Activated T-helper 9 cell treated with anti-CD3 and anti-CD28 coated beads, Interleukin-2, amount 50 U/mL, for 16 hours (primary cell): Measurements from ENCODE around the gene CD164.
"Not testable (repeated sequence)": the region's sequence is repeated elsewhere in the genome, so short reads cannot be mapped to it uniquely, and the experiment has no call there.

Experiments used
- DNase-seq: peaks from one replicate; pipeline ENCODE4 v3.0.0-alpha.2; 2020; ENCODE audit warnings: low read depth

Gene CD164

DNA sequence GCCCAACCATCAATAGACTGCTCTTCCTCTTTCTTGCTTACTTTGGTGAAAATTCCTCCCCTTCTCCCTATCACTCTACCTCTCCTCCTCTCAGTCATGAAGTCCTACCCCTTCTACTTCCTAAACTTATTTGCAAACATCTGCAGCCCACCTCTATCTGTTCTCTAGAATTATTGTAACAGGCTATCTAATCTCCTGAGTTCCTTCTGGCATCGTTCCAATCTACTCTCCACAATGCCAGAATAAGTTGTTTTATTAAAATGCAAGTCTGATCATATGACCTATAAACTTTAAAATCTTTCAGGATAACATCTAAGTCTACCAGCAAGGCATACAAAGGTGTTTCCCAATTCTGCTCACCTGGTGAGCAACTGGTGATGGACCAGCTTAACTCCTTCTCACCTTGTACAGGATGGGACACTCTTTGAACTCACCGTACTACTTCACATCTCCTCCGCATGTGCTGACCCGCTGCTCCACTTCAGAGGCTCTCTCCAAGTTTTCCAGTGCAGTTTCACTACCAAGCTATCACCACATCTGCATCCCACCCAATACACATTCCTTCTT is 7.9 kb downstream of the CD164 start:
- no peak for DNase-seq

- DNase-seq, result no peak
Observed at GRCh38 chr6:109373762-109374161, 8.5 kb downstream of the CD164 start.

GRCh38 chr6:109373331-109373730 is 8.9 kb downstream of the CD164 start:
- no peak for DNase-seq

- no peak for DNase-seq
Observed at GRCh38 chr6:109372130-109372529, 10.1 kb downstream of the CD164 start.

DNA sequence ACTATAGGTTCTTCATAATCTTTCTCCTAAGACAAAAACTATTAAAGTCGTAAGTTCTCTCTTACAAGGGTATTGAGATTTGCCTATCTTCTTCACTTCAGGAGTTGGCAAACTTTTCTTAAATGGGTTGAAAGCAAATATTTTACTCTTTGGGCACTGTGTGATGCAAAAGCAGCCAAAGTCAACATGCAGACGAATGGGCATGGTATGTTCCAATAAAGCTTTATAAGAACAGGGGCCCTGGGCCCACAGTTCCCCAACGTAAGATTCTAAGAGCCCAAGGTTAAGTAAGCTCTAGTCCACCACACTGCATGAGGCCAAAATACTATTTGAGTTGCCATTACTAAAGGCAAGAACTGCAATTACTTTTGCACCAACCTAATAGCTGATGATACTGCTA is 11.5 kb downstream of the CD164 start:
- DNase-seq, result no peak

DNA sequence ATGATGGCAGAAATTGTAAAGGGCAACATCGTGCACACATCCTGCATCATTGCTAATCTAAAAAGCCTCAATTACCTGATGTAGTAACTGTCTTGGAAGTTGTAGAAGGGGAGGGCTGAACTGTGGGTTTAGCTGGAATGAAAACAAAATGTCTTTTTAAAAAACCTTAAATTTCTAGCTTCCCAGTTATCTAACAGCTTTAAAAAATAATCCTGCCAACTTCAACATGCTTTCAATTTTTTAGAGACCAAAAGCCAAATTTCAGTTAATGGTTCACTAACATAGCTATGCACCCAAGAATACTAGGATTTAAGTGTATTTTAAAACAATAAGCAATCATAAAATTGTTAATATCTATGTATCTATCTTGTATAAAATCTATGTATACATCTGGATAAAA is 11.9 kb downstream of the CD164 start:
- no peak for DNase-seq

- no peak for DNase-seq
Observed at GRCh38 chr6:109369728-109370127, 12.5 kb downstream of the CD164 start.

DNA sequence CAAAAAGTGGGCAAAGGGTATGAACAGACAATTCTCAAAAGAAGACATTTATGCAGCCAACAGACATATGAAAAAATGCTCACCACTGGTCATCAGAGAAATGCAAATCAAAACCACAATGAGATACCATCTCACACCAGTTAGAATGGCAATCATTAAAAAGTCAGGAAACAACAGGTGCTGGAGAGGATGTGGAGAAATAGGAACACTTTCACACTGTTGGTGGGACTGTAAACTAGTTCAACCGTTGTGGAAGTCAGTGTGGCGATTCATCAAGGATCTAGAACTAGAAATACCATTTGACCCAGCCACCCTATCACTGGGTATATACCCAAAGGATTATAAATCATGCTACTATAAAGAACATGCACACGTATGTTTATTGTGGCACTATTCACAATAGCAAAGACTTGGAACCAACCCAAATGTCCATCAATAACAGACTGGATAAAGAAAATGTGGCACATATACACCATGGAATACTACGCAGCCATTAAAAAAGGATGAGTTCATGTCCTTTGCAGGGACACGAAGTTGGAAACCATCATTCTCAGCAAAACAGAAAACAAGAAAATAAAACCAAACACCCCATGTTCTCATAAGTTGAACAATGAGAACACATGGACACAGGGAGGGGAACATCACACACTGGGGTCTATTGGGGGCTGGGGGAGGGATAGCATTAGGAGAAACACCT is 17.7 kb downstream of the CD164 start:
- not testable (repeated sequence) for DNase-seq

- DNase-seq, result no peak
Observed at GRCh38 chr6:109363753-109364152, 18.5 kb downstream of the CD164 start.

GRCh38 chr6:109362102-109362884 is 20.0 kb downstream of the CD164 start:
- no peak for DNase-seq

- DNase-seq, result no peak
Observed at GRCh38 chr6:109360791-109361190, 21.5 kb downstream of the CD164 start.

GRCh38 chr6:109360281-109360680 is 22.0 kb downstream of the CD164 start:
- DNase-seq, result no peak

GRCh38 chr6:109359248-109359647 is 23.0 kb downstream of the CD164 start:
- DNase-seq, result no peak

- DNase-seq, result no peak
Observed at GRCh38 chr6:109358204-109358603, 24.1 kb downstream of the CD164 start.

- no peak for DNase-seq
Observed at GRCh38 chr6:109356237-109356636, 26.0 kb downstream of the CD164 start.

GRCh38 chr6:109351231-109352130 is 30.8 kb downstream of the CD164 start:
- no peak for DNase-seq

GRCh38 chr6:109349419-109349987 is 32.8 kb downstream of the CD164 start:
- no peak for DNase-seq

- no peak for DNase-seq
Observed at GRCh38 chr6:109348226-109348625, 34.0 kb downstream of the CD164 start.

- DNase-seq, result no peak
Observed at GRCh38 chr6:109347779-109348178, 34.5 kb downstream of the CD164 start.

GRCh38 chr6:109345986-109346385 is 36.3 kb downstream of the CD164 start:
- DNase-seq, result no peak

DNA sequence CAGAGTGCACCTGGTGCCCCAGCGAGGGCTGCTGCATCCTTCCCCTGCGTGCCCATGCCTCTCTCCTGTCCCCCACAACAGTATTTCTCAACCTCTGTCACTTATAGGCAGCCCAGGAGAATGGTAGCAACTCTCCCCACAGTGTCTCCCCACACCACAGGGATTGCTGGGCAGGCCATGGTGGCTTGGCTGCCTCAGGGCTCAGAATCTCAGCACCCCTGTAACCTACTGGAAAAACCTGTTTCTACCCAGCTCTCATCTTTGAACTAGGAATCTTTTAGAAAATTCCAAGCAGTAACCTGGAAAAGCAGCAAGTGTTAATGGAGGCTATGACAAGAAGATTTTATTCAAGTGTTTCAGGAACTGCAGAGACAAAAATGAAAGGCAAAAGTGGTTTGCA is 38.0 kb downstream of the CD164 start:
- no peak for DNase-seq

DNA sequence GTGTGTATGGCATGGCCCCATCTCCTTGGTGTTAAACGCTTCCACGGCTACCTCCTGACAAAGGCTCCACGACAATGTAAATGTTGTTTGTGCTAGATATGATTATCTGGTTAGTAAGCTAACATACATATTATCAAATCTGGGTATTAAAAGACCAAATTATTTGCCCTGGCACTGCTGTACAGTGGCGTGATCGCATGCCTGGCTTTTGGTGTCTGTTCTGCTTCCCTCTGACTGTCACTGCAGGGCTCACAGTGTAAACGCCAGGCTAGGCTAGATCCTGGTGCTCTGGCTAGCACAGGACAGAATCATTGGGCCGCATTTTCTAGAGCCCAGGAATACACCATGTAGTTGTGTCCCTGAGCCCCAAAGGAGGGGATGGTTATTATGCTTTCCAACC is 38.7 kb downstream of the CD164 start:
- no peak for DNase-seq
